ENCODE measurements around the gene FNBP1L.

The FNBP1L gene

GRCh38 chr1:93567255-93567918 lies 119.5 kb downstream of the FNBP1L start:
- DNase-seq (ENCODE audit: low read depth in 4 of 4, low spot score in 1 of 4): no peak

GRCh38 chr1:93569489-93569888 lies 121.6 kb downstream of the FNBP1L start:
- no peak for DNase-seq (ENCODE audit: low read depth in 4 of 4, low spot score in 1 of 4)

GRCh38 chr1:93571623-93572310 lies 123.8 kb downstream of the FNBP1L start:
- DNase-seq (ENCODE audit: low read depth in 4 of 4, low spot score in 1 of 4): no peak

- DNase-seq (ENCODE audit: low read depth in 4 of 4, low spot score in 1 of 4): no peak
Measured at GRCh38 chr1:93573940-93574469, 126.1 kb downstream of the FNBP1L start.

- DNase-seq (ENCODE audit: low read depth in 4 of 4, low spot score in 1 of 4): no peak
Measured at GRCh38 chr1:93574511-93574910, 126.6 kb downstream of the FNBP1L start.

- DNase-seq (ENCODE audit: low read depth in 4 of 4, low spot score in 1 of 4): no peak
Measured at GRCh38 chr1:93574991-93575390, 127.1 kb downstream of the FNBP1L start.

GRCh38 chr1:93575621-93576284 lies 127.8 kb downstream of the FNBP1L start:
- no peak for DNase-seq (ENCODE audit: low read depth in 4 of 4, low spot score in 1 of 4)

- no peak for DNase-seq (ENCODE audit: low read depth in 4 of 4, low spot score in 1 of 4)
Measured at GRCh38 chr1:93576346-93576745, 128.4 kb downstream of the FNBP1L start.

GRCh38 chr1:93576746-93577145 lies 128.8 kb downstream of the FNBP1L start:
- no peak for DNase-seq (ENCODE audit: low read depth in 4 of 4, low spot score in 1 of 4)

GRCh38 chr1:93577536-93578432 lies 129.9 kb downstream of the FNBP1L start:
- no peak for DNase-seq (ENCODE audit: low read depth in 4 of 4, low spot score in 1 of 4)

- no peak for DNase-seq (ENCODE audit: low read depth in 4 of 4, low spot score in 1 of 4)
Measured at GRCh38 chr1:93578433-93578830, 130.5 kb downstream of the FNBP1L start.

GRCh38 chr1:93578911-93579825 lies 131.2 kb downstream of the FNBP1L start:
- DNase-seq (ENCODE audit: low read depth in 4 of 4, low spot score in 1 of 4): no peak

- no peak for DNase-seq (ENCODE audit: low read depth in 4 of 4, low spot score in 1 of 4)
Measured at GRCh38 chr1:93579891-93580290, 132.0 kb downstream of the FNBP1L start.

GRCh38 chr1:93581917-93582850 lies 134.3 kb downstream of the FNBP1L start:
- no peak for DNase-seq (ENCODE audit: low read depth in 4 of 4, low spot score in 1 of 4)

- DNase-seq (ENCODE audit: low read depth in 4 of 4, low spot score in 1 of 4): no peak
Measured at GRCh38 chr1:93584261-93585003, 136.5 kb downstream of the FNBP1L start.

GRCh38 chr1:93585059-93585966 lies 137.4 kb downstream of the FNBP1L start:
- DNase-seq (ENCODE audit: low read depth in 4 of 4, low spot score in 1 of 4): no peak

- DNase-seq (ENCODE audit: low read depth in 4 of 4, low spot score in 1 of 4): no peak
Measured at GRCh38 chr1:93587354-93587753, 139.4 kb downstream of the FNBP1L start.

All from stimulated activated CD4-positive, alpha-beta T cell treated with anti-CD3 and anti-CD28 coated beads, Interleukin-1b, Interleukin-23, amount 100 ng/mL, for 24 hours (primary cell).